Fibroblast of the conjunctiva (primary cell): ENCODE results near the gene DDX19B.
"Not testable (repeated sequence)": the region's sequence is repeated elsewhere in the genome, so short reads cannot be mapped to it uniquely, and the experiment has no call there.

Source experiments
- DNase-seq: peaks from one replicate; pipeline ENCODE4 v3.0.0-alpha.2; 2010; ENCODE audit warnings: low read depth

The DDX19B gene

GRCh38 chr16:70287304-70287971 lies 11.5 kb upstream of the DDX19B start:
- DNase-seq = not testable (repeated sequence)

GRCh38 chr16:70289229-70290094 lies 9.5 kb upstream of the DDX19B start, which contains the start of gene AARS1:
AARS1 (minus strand) TSS chr16:70289506; CDS start chr16:70282763, 6,743 bp downstream.
- peak; percentile 99 for DNase-seq

GRCh38 chr16:70290949-70291519 lies 8.0 kb upstream of the DDX19B start:
- DNase-seq = no peak

GRCh38 chr16:70292148-70292547 lies 6.8 kb upstream of the DDX19B start:
- not testable (repeated sequence) for DNase-seq

GRCh38 chr16:70294385-70295025 lies 4.5 kb upstream of the DDX19B start:
- DNase-seq = no peak

- no peak for DNase-seq
Observed at GRCh38 chr16:70295634-70296033, 3.4 kb upstream of the DDX19B start.

GRCh38 chr16:70301121-70301520 lies 2.1 kb downstream of the DDX19B start:
- DNase-seq = no peak

- no peak for DNase-seq
Observed at GRCh38 chr16:70302745-70303144, 3.8 kb downstream of the DDX19B start.

GRCh38 chr16:70304892-70305448 lies 6.0 kb downstream of the DDX19B start:
- DNase-seq = no peak

GRCh38 chr16:70306880-70307279 lies 7.9 kb downstream of the DDX19B start:
- DNase-seq = no peak

- not testable (repeated sequence) for DNase-seq
Observed at GRCh38 chr16:70307726-70308125, 8.7 kb downstream of the DDX19B start.

- no peak for DNase-seq
Observed at GRCh38 chr16:70320121-70320520, 21.1 kb downstream of the DDX19B start.

GRCh38 chr16:70324998-70325747 lies 26.2 kb downstream of the DDX19B start:
- DNase-seq = no peak

GRCh38 chr16:70331091-70331490 lies 32.1 kb downstream of the DDX19B start:
- no peak for DNase-seq

GRCh38 chr16:70331588-70332358 lies 32.8 kb downstream of the DDX19B start:
- no peak for DNase-seq

GRCh38 chr16:70332728-70333127 lies 33.7 kb downstream of the DDX19B start:
- DNase-seq = not testable (repeated sequence)

GRCh38 chr16:70337814-70338213 lies 38.8 kb downstream of the DDX19B start:
- no peak for DNase-seq

- no peak for DNase-seq
Observed at GRCh38 chr16:70341600-70341999, 42.6 kb downstream of the DDX19B start.

GRCh38 chr16:70342016-70342415 lies 43.0 kb downstream of the DDX19B start:
- no peak for DNase-seq

- no peak for DNase-seq
Observed at GRCh38 chr16:70345840-70346239, 46.9 kb downstream of the DDX19B start.

- peak; percentile 35 for DNase-seq
Observed at GRCh38 chr16:70348991-70349390, 50.0 kb downstream of the DDX19B start.
